CD4-positive, alpha-beta T cell (primary cell): ENCODE results near the gene FEN1. TPM values are rescaled to one million over a fixed set of nuclear protein-coding genes. Genes with fewer than 3 reads are reported as not detected.

ENCODE experiments used
- ATAC-seq: fragments of 200-7000 bp; cut with Tn5 transposase; one replicate; pipeline ENCODE4 v1.10.0; 2022; ENCODE audit warnings: mild to moderate bottlenecking; ENCODE audit not compliant: poor library complexity
- CTCF ChIA-PET: fragments of 350-600 bp; sonication (Branson Sonifier 250); formaldehyde crosslinking; loops from one replicate; lab custom pipeline; 2021; ENCODE audit warnings: antibody characterized with exemption, inconsistent platforms; lab: Charles Lee
- POLR2A ChIA-PET: fragments of 350-600 bp; sonication (Branson Sonifier 250); formaldehyde crosslinking; loops from one replicate; lab custom pipeline; 2021; ENCODE audit warnings: antibody characterized with exemption, inconsistent platforms; lab: Charles Lee
- DNase-seq, 14 experiments: peaks; one replicate each; pipeline ENCODE4 v3.0.0-alpha.2; 2013 to 2020; ENCODE audit warnings: mixed read lengths in 2 of 14
- H3K27ac ChIP-seq, 2 donors: one replicate each; pipeline versions ENCODE4 v1.5.1 to v1.7.0; 2013; ENCODE audit warnings: low read length in 2 of 2, low read depth in 1 of 2, mild to moderate bottlenecking in 1 of 2
- H3K27me3 ChIP-seq, 2 experiments: 1 replicate in 1 of 2; 2 replicates in 1 of 2; pipeline versions ENCODE4 v1.6.1 to v1.7.0; 2013; ENCODE audit warnings: low read length in 2 of 2, control low read depth in 1 of 2, mild to moderate bottlenecking in 1 of 2, moderate library complexity in 1 of 2; ENCODE audit not compliant: insufficient read depth in 2 of 2, control insufficient read depth in 1 of 2
- H3K36me3 ChIP-seq: one replicate; pipeline ENCODE4 v1.6.1; 2013; ENCODE audit warnings: low read length, control low read depth; ENCODE audit not compliant: insufficient read depth
- H3K4me1 ChIP-seq: one replicate; pipeline ENCODE4 v1.6.1; 2013; ENCODE audit warnings: low read length, control low read depth; ENCODE audit not compliant: insufficient read depth
- H3K4me3 ChIP-seq: one replicate; pipeline ENCODE4 v1.5.1; 2013; ENCODE audit warnings: mild to moderate bottlenecking, low read length, moderate library complexity
- H3K9me3 ChIP-seq, 2 experiments: 1 replicate in 1 of 2; 2 replicates in 1 of 2; pipeline versions ENCODE4 v1.6.1 to v1.7.0; 2013; ENCODE audit warnings: low read length in 2 of 2, mild to moderate bottlenecking in 2 of 2, control low read depth in 1 of 2, moderate library complexity in 1 of 2; ENCODE audit not compliant: control insufficient read depth in 1 of 2, insufficient read depth in 1 of 2
- H3K27ac Mint-ChIP-seq: one replicate; pipeline ENCODE4 v1.8.0; 2020; ENCODE audit warnings: mixed read lengths
- H3K27me3 Mint-ChIP-seq: one replicate; pipeline ENCODE4 v1.8.0; 2021; ENCODE audit warnings: mixed read lengths
- H3K36me3 Mint-ChIP-seq: one replicate; pipeline ENCODE4 v1.8.0; 2021; ENCODE audit warnings: low read depth, mixed read lengths
- H3K4me1 Mint-ChIP-seq: one replicate; pipeline ENCODE4 v1.8.0; 2021; ENCODE audit warnings: low read depth, mixed read lengths
- H3K4me3 Mint-ChIP-seq: one replicate; pipeline ENCODE4 v1.8.0; 2020; ENCODE audit warnings: mild to moderate bottlenecking, mixed read lengths
- H3K9me3 Mint-ChIP-seq: one replicate; pipeline ENCODE4 v1.8.0; 2020; ENCODE audit warnings: mixed read lengths
- intact Hi-C, 2 experiments: fragments of 100-400 bp; cut with DNase I in 1 of 2; cut with micrococcal nuclease in 1 of 2; formaldehyde crosslinking; loops; one replicate each; pipeline versions ENCODE4 v1.15.1 to v1.9.0; 2023 to 2025; cut with DNase I, micrococcal nuclease
- total RNA-seq, 174 experiments: library from RNA in 2 of 174; stranded (reverse) in 2 of 174; gene quantifications; one replicate each; pipeline ENCODE4 v1.2.3 and lab custom pipeline; 2021 to 2026
- TF ChIP-seq, protein P1 (sequence below): fragments of 200-600 bp; IDR thresholded peaks from one replicate; pipeline ENCODE4 v1.8.0; 2022; ENCODE audit warnings: antibody characterized with exemption, mild to moderate bottlenecking

Gene FEN1
- total RNA-seq, 2 experiments from 2014 or later, result 7.5 to 9.1 TPM

DNA sequence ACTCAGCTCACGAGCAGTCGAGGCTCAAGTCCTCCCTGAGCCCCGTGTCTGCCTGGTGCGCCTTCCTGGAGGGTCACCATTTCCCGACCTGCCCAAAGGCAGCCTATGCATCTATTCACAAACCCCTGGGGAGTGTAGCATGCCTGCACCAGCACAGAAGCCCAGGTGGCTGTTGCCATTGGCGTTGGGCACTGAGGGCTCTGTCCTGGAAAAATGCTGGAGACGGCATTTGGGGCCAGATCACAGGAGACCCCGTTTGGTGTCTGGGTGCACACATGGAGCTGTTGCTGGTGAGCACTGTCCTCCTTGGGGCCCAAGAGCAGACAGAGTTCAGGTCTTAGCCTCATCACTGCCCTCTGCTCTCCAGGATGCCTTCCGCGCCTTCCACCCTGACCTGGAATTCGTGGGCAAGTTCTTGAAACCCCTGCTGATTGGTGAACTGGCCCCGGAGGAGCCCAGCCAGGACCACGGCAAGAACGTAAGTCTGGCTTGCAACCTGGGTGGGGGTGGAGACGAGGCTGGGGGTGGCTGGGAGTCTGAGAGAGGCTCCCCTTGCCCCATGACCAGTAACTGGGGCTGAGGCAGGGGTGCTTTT, 44.8 kb downstream of the FEN1 start:
- DNase-seq (peak in 1 of 14 experiments; percentile 5), ATAC-seq (no peak)
- Histone ChIP-seq H3K9me3 (peaks cover 0 to 4% of the 10 kb centered on the region in 2 experiments), H3K27ac (no peak overlapping the region), H3K4me1 (peaks cover 17% of the 10 kb centered on the region), H3K36me3 (no peaks in the 10 kb centered on the region), H3K4me3 (no peak overlapping the region), H3K27me3 (no peaks in the 10 kb centered on the region)
- Mint-ChIP-seq H3K4me1 (peaks cover 22% of the 10 kb centered on the region), H3K27ac (no peak overlapping the region), H3K36me3 (no peaks in the 10 kb centered on the region), H3K4me3 (no peak overlapping the region), H3K27me3 (peaks cover 14% of the 10 kb centered on the region), H3K9me3 (no peaks in the 10 kb centered on the region)
- POLR2A ChIA-PET, result interaction anchor here (0.8 kb wide), 1 partner anchor 720 kb away, joined by 4 read pairs; no protein-coding TSS in a partner anchor
- TF ChIP-seq, protein P1, sequence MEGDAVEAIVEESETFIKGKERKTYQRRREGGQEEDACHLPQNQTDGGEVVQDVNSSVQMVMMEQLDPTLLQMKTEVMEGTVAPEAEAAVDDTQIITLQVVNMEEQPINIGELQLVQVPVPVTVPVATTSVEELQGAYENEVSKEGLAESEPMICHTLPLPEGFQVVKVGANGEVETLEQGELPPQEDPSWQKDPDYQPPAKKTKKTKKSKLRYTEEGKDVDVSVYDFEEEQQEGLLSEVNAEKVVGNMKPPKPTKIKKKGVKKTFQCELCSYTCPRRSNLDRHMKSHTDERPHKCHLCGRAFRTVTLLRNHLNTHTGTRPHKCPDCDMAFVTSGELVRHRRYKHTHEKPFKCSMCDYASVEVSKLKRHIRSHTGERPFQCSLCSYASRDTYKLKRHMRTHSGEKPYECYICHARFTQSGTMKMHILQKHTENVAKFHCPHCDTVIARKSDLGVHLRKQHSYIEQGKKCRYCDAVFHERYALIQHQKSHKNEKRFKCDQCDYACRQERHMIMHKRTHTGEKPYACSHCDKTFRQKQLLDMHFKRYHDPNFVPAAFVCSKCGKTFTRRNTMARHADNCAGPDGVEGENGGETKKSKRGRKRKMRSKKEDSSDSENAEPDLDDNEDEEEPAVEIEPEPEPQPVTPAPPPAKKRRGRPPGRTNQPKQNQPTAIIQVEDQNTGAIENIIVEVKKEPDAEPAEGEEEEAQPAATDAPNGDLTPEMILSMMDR, result no peak
- intact Hi-C loops, result no loop called here
- CTCF ChIA-PET, result no interaction called here

DNA sequence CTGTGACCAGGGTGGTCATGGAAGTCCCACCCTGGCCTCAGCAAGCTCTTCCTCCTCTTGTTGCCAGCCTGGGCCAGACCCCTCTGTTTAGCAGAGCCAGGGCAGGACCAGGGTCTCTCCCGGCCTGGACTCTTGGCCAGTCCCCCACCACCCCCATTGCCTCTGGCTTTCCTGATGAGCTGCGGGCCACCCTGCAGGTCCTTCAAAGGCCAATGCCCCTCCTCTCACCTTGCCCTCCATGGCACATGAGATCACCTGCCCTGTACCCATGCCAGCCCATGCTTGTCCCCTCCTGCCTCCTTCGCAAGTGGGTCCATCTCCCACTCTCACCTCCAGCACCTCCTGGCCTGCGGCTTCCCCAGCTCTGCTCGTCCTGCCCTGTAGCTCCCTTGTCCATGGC, 45.8 kb downstream of the FEN1 start:
- Mint-ChIP-seq H3K9me3 (no peaks in the 10 kb centered on the region), H3K27ac (no peak overlapping the region), H3K36me3 (no peaks in the 10 kb centered on the region), H3K27me3 (peaks cover 5% of the 10 kb centered on the region), H3K4me1 (peaks cover 17% of the 10 kb centered on the region), H3K4me3 (no peak overlapping the region)
- intact Hi-C loops, result no loop called here
- H3K27me3 ChIP-seq, result no peaks in the 10 kb centered on the region
- ATAC-seq (no peak), DNase-seq (no peak)
- peaks cover 0 to 4% of the 10 kb centered on the region in 2 experiments for H3K9me3 ChIP-seq
- peaks cover 17% of the 10 kb centered on the region for H3K4me1 ChIP-seq
- POLR2A ChIA-PET, result no interaction called here
- no peaks in the 10 kb centered on the region for H3K36me3 ChIP-seq
- TF ChIP-seq, protein P1, result no peak
- H3K27ac ChIP-seq, result no peak overlapping the region
- H3K4me3 ChIP-seq, result no peak overlapping the region
- CTCF ChIA-PET, result no interaction called here

DNA sequence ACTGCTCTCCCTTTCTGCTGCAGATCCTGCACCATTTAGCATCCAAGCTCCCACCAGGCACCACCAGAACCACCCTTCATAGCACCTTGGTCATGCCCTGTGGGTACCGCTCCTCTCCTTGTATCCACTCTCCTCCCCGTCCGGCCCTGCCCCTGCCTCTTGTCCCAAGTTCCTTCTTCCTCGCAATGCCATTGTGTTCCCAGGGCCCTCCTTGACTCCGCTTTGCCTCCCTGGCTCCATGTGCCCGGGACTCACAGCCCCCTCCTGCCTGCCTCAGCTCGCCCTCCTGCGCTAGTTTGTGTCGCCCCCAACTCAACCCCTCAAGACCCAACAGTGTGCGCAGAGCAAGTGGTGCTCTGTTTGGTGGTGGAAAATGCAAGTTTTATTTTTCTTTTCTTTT, 46.2 kb downstream of the FEN1 start:
- Mint-ChIP-seq H3K9me3 (no peaks in the 10 kb centered on the region), H3K36me3 (no peaks in the 10 kb centered on the region), H3K27me3 (peaks cover under 1% of the 10 kb centered on the region), H3K27ac (no peak overlapping the region), H3K4me3 (no peak overlapping the region), H3K4me1 (peaks cover 13% of the 10 kb centered on the region)
- Histone ChIP-seq H3K27me3 (no peaks in the 10 kb centered on the region), H3K9me3 (peaks cover 0 to 4% of the 10 kb centered on the region in 2 experiments), H3K27ac (no peak overlapping the region), H3K4me1 (peaks cover 14% of the 10 kb centered on the region), H3K4me3 (no peak overlapping the region), H3K36me3 (no peaks in the 10 kb centered on the region)
- no peak for ATAC-seq
- DNase-seq, result no peak
- CTCF ChIA-PET, result no interaction called here
- POLR2A ChIA-PET, result no interaction called here
- TF ChIP-seq, protein P1, result no peak
- intact Hi-C loops, result no loop called here
